HG02884 (cell line): Measurements from ENCODE around the gene STIP1.

Source experiments
- ATAC-seq: cut with Tn5 transposase; IDR thresholded peaks from one replicate; pipeline ENCODE4 v1.9.1; 2021; ENCODE audit warnings: mild to moderate bottlenecking, moderate library complexity; ENCODE audit not compliant: unreplicated experiment

Gene STIP1

DNA sequence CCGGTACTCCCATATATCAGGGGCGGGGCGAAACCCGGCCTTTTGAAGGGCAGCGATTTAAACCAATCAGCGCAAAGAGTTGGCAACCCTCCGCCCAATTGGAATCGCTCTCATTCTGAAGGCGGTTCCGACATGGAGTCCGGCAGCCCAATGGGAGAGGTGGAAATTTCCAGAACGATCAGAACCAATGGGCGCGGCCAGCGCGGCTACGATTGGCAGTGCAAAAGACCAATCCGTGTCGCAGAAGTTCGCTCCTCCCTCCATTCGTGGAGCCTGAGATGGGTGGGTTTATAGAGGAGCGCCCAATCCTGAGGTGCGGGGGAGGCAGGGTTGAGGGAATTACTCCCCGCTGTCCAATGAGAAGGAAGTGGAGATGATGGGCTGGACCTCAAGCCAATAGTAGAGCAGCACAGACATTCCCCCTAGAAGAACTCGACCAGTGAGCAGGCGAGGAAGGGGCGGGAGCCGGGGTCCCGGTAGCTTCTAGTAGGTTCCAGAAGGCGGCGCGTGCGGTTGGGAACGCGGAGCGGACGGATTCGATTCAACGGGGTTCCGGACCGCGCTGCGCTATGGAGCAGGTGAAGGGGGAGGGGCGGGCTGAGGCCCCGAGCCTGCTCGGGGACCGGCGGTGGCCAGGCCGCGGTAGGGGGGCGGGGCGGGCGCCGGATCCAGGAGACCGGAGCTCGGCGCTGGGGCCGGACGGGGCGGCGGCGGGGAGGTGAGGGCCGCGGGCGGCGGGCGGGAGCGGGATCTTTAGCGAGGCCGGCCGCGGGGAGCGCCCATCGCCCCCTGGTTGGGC, at the start of gene STIP1:
Gene STIP1, plus strand, starts transcription at position 479 of the 799 bp plus-strand sequence. Its CDS starts 91 bp downstream, at position 570.
- ATAC-seq: peak; percentile 77

DNA sequence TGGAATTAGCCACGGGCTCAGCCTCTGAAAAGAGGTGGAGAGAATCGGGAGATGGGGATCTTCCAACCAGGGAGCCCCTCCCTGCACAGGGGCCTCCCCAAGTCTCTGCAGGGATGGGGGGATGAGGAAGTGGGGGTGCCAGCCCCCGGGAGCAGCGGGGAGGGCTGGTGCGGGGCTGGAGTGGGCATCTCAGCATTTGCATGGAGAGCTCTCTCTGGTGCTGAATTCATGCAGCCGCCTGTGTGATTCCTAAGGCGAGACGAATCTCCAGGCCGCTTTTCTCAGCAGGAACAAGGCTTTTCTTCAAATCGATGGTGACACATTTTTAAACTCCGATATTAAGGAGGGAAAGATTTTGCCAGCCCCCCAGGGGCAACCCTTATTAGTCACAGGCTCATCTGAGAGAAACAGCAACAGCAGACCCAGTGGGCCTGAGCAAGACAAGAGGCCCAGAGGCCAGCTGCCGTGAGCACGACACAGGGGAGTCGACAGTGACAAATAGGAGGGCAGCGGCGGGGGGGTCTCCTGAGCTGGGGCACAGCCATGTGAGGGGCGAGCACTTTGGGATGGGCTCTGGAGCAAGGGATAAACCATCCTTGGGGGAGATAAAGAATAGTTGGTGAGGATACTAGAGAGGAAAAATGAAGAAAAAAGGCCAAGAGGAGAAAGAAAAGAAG, 49.1 kb upstream of the STIP1 start:
- ATAC-seq: no peak

DNA sequence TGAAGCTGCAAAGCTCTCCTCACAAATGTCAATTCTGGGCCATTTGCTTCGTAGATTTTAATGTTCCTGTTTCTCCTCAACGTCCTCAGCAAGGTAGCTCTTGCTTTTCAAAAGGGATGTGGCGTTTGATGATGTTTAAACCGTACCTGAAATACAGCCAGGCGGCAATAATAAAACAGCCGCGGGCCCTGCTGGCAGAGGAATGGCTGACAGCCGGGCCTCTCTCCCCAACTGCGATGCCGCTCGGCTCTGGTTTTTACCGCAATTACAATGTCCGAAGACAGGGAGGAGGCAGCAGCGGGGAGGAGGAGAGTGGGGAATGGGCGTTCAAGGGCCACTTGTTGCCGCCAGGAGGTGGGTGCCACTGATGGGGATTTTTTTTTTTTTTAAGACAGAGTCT, 47.6 kb upstream of the STIP1 start:
- no peak for ATAC-seq

DNA sequence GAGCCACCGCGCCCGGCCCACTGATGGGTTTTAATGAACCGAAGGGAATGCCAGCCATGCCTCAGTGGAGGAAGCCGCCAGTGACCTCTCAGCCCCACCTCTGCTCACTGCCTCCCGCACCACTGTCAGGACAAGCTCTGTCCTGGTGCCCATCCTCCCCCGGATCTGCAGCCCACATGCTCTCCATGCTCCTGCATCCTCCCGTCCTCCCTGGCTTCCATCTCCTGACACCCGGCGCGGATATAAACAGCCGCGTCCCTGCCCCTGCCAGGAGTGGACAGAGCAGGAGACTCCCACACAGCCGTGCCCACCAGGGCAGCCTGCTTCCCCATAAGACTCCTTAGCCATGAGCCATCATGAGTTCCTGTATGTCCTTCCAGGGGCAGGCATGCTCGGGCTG, 46.9 kb upstream of the STIP1 start:
- no peak for ATAC-seq

DNA sequence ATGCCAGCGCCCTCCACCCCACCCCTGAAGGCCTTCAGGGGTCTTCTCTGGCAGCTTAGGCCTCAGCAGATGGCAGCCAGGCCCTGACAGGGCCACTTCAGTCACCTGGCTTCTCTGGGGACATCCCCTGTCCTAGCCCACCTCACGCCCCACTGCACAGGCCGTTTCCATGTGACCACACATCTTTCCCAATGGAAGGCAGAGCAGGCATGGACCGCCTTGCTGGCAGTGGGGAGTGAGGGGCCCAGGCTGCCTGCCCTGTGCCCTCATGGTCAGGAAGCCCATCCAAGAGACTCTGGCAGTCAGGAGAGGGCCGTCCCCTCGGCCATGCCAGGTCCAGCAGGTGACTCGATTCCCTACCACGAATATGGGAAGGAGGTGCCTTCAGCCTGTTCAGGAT, 45.9 kb upstream of the STIP1 start:
- no peak for ATAC-seq

DNA sequence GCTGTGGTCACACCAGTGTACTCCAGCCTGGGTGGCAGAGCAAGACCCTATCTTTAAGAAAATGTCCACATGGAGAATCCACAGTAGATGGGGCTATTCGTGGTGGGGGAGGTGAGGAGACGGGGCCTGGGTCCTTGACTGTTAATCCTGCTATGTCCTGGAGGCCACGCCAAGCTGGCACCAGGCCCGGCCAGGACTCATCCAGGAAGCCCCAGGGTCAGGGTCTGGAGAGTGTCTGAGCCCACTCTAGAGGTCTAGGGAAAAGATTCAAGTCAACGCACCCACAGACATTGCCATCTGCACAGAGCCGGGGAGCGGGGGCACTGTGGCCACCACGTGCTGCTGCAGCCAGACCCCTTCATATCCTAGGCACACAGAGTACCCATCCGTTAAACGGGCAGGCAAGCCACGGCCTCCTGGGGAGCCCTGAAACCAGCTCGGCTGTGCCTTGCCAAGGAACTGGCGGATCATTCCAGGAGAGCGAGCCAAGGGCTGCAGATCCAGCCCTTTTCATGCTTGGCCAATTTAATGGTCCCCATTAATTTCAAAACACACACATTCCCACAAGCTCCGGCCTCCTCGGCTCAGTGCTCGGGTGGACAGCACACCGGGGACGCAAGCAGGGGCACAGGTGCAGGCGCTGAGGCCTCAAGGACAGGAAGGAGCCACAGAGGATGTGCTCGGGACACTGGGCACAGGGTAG, 44.7 kb upstream of the STIP1 start:
- no peak for ATAC-seq

DNA sequence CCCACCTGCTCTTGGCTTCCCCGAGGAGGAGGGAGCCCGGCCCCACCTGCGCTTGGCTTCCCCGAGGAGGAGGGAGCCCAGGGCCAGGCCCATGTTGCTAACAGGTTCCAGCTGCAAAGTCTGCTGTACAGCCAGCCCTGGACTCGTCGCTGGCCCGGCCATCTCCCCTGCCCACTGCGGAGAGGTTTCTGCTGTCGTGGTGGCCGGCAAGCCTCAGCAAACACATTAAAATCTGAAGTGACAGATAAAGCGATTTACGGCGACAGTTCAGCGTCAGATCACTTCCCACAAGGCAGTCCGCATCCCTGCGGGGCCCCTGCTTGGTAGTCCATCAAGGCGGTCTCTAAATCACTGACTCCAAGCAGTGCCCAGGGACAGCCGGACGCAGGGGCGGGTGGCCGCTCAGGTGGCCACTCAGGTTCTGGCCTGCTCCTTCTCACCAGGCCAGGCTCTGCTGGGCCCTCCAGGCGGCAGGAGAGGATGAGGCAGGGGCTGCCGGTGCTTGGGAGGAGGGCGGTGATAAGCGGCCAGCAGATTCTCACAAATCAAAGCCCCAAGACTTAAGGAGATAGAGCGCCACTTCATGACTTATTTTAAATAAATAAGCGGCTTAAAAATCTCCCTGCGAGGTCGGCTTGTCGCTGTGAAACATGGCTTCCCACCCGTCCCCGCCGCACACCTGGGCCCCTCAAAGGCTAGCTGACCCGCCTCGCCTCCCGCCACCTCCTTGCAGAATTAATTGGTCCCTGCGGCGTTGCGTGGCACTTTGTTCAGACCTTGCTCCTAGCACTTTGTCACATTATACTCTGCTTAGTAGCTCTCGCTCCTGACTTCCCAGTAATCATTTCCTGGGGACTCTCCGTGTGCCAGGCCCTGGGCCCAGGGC, 41.1 kb upstream of the STIP1 start:
- no peak for ATAC-seq

DNA sequence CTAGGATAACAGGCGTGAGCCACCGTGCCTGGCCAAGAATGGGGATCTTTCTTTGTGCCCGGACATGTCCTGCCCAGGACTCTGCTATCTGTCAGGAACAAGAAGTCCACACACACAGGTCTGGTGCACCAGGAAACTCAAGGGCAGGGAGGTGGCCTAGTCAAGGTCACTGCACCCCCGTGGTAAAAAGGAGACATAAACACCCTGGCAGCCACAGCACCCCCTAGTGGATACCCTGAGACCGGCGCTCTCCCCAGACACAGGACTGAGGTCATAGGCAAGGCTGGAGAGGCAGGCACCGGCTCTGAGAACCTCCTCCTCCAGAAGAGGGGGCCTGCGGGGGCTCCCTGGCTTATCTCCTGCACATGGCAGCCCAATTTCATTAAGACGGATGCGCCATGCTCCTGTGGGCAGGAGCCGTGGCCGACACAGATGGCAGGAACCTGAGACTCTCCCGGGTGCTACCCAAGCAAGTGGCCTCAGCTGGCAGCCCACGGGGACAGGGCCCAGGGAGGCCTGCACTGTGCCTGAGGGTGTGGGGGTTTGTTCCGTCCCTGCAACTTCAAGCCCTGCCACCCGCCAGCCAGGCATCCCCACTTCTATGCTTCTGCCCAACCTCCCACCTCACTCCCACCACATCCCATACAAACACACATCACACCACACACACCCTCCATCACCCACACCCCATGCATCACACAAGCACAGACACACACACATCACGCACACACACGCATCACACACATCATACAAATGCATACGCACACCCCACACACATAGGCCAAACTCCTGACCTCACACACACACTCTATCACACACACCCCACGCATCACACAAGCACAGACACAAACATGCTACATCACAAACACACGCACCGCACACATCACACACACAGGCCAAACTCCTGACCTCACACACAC, 39.7 kb upstream of the STIP1 start:
- no peak for ATAC-seq

DNA sequence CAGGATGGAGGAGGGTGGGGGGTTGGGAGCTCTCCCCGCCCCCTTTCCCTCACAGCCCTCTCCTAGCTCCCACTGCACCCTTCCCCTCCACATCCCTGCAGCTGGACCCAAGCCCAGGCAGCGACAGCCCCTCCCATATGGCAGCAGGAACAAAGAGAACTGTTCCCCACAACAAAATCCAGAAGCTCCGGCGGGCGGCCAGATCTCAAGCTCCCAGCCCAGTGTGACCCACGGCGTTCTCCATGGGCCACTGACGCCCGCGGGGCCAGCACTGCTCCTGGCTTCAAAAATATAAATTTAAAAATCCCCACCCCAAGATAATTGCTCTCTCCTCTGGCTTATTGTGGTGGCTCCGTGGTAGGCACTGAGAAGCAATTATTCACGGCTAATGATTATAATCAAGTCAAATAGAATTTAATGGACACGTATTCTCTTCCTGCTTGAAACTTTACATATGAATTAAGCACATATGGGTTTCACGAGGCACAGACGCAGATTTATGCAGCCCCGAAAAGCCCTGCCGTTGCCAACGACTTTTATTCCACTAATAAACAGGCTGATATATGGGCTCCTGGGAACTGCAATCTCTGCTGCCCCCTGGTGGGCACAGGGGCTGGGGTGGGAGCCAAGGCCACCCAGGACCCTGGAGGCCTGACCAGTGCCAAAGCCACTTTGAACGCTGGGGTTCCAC, 37.6 kb upstream of the STIP1 start:
- ATAC-seq: no peak

DNA sequence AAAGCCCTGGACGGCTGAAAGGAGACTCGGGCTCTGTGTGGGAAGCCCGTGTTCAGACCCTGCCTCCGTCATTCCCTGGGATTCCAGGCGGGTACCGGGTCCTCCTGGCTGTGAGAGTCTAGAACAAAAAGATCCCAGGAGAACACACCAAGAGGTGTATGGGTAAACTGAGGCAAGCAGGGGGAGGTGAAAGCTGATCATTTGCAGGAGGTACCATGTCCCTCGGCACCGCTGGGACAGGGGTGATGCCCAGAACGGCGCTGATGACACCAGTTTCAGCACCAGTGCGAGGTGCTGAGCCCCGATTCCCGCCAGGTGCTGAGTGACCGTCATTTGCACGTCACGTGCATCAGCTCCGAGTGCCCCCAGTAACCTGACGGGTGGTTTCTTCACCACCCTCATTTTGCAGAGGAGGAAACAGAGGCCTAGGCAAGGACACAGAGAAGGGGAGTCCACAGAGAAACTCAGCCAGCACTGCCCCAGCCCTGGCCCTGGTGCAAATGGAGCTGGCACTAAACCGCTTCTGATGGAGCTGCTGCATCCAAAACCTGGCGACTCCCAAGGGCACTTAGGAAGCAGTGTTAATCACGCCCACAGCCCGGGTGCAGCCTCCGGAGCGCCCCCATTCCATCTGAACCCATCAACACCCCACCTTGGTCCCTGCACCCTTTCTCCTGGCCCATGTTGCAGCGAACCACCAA, 36.9 kb upstream of the STIP1 start:
- ATAC-seq: no peak

DNA sequence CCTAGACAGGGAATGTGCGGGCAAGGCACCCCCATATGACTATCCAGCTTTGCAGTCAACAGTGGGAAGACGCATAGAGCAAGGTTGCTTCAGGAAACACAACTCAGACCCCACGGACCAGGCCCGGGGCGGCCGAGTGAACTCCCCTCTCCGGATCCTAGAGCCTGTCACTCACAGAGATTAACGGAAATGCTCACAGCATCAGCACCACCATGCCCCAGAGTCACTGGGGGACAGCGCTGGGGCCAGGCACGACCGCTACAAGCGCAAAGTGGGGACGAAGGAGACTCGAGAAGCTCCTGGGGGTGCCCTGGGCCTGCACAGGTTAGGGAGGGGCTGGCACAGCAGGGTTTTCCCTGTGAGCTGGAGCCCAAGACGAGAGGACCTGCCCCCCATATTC, 35.9 kb upstream of the STIP1 start:
- no peak for ATAC-seq

DNA sequence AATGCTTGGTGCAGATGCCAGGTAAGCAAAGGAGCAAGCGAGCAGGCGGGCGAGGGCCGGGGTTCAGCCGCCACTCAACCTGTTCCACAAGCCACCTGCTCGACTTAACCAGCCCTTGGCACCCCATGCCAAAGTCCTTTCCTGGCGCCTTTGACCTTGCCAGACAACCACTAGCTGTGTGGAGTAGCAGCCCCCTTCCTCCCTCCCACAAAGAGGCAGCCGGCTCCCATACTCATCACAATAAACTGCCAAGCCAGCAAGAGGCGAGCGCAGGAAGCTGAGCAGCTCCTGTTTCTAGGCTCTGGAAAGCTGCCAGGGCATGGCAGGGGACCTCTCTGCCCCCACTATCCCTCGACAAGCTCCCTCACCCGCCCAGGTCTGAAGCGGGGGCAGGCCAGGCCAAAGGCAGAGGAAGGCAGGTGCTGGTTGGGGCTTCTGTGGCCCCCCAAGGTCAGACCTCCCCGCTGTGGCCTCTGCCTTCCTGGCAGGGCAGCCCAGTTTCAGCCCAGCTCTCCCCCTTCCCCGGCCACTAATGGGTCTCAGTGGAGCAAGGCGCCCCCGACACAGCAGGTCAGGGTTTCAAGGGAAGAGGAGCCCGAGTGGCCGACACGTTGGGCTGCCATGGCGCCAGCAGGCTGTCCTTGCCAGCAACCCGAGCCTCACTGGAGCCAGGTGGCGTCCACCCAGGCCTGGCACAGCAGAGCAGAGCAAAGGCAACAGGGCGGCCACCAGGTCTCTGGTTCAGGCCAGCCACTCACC, 35.3 kb upstream of the STIP1 start:
- no peak for ATAC-seq

DNA sequence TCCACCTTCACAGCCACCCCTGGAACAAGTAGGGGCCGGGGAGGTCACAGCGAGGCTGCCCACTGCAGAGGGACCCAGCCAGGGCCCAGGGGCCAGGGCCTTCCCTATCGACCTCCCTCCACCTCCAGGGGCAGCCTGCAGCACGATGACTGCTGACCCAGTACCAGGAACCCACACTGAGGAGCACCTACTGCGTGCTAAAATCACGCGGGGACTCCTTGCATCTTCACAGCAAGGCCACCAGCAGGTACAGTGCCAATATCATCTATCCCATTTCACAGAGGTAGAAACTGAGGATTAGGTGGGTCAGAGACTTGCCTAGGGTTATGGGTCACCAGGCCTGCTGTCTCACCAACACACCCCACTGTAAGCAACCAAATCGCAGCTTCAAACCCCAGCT, 34.6 kb upstream of the STIP1 start:
- ATAC-seq: no peak

DNA sequence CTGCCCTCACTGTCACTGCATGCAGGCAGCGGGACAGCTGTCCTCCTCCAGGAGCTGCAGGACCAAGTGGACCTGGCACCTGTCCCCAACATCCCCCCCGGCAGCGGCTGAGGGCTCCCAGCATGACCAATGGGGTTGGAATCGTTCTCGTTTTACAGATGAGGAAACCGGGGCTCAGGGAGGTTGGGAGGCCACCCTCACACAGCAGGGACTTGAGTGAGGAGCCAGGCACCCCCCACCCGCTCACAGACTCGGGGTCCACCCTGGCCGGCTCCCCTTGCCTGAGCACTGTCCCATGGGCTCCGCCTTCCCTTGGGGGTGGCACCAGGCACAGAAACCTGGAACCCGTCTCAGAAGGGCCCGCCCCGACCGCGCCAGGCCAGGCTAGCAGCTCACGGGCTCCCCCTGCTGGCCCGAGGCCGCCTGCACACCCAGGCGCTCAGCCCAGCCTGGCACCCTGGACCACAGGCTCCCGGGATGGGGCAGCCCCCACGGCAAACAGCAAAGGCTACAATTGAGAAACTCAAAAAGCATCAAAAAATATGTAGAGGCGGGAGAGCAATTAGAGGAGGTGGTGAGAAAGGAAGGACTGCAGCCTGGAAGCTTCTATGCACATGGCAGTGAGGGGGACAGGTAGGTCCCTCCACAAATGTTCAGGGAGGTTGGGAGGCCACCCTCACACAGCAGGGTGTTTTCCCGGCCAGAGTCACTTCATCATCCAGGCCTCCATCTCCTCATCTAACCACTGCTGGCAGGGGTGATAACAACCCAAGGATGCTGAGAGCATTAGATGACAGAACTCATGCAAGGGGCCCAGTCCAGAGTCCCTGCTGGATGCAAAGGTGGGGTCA, 32.9 kb upstream of the STIP1 start:
- no peak for ATAC-seq

DNA sequence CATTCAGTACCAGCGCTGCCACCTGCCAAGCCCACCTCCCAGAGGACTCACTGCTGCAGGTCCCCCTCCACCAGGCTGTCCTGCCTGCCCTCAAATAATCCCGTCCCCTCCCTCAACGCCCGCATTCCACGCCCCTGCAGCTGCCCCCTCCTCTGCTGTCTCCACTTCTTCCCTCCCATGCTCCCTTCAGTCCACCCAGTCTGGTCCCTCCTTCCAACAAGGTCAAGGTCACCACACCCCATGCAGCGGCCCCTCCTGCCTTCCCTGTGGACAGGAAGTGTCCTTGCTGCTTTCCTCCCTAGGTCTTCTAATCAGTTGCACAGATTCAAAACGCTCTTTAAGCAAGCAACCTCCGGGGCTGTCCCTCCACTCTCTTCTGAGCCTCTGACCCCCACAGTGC, 32.2 kb upstream of the STIP1 start:
- ATAC-seq: no peak

DNA sequence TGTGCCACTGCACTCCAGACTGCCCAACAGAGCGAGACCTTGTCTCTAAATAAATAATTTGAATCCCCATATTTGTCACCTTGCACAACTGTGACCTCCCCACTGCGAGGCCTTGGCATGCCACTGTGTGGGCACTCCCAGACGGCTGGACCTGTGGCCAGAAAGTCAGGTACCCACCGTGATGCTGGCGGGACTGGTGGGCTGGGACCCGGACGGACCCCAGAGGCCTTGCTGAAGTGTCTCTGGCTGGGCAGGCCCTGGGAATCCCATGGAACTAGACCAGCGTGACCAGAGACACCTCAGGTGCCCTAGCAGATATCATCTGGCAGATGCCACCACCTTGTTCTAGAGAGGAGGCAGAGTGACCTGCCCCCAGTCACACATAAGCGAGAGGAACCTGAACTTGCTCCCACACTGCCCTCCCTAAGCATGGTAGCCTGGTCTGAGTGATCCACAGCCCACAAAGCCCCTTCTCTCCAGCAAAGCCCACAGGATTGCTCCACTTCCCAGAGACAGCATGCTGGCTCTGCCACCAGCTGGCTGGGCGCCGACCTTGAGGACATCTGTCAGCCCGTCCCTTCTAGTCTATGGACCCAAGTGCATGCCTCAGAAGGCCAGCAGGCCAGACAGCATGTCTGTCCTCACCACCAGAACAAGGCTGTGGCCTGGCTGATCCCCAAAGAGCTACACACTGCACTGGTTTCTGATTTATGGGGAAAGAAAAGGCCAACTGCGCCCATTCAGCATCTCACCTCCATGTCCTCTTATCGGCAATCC, 29.5 kb upstream of the STIP1 start:
- no peak for ATAC-seq
